ENCODE measurements around the gene RAB31.

DNA sequence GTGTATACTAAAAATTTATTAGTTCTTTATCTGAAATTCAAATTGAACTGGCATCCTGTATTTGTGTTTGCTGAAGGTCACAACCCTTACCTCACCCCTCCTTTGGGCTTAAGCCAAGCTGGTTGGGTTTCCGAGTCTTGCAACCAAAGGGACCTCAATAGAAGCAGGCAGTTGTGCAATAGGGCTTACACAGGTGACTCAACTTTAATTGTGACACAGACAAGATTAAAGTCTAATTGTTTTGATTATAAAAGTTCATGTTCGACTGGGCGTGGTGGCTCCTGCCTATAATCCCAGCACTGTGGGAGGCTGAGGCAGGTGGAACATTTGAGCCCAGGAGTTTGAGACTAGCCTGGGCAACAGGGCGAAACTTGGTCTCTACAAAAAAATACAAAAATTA is 71.5 kb downstream of the RAB31 start:
- no peak for TF ChIP-seq TCF7 (CRISPR knock-in tag; IDR thresholded peaks at IDR 0.05; ENCODE audit: low read depth)
- TF ChIP-seq, protein P1, sequence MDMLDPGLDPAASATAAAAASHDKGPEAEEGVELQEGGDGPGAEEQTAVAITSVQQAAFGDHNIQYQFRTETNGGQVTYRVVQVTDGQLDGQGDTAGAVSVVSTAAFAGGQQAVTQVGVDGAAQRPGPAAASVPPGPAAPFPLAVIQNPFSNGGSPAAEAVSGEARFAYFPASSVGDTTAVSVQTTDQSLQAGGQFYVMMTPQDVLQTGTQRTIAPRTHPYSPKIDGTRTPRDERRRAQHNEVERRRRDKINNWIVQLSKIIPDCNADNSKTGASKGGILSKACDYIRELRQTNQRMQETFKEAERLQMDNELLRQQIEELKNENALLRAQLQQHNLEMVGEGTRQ (CRISPR knock-in tag; IDR thresholded peaks at IDR 0.05), result no peak
- TF ChIP-seq NR2C2 (CRISPR knock-in tag; IDR thresholded peaks at IDR 0.05), result no peak

Measured in WTC11 (cell line).